Common myeloid progenitor, CD34-positive (primary cell): ENCODE data around the gene SPATA12.

Experiments used
- CTCF ChIA-PET: fragments of 350-600 bp; sonication (Branson Sonifier 250); formaldehyde crosslinking; loops from one replicate; lab custom pipeline; 2021; ENCODE audit warnings: antibody characterized with exemption; lab: Charles Lee
- POLR2A ChIA-PET: fragments of 350-600 bp; sonication (Branson Sonifier 250); formaldehyde crosslinking; loops from one replicate; lab custom pipeline; 2021; ENCODE audit warnings: antibody characterized with exemption; lab: Charles Lee
- DNase-seq, 3 donors: peaks; one replicate each; pipeline versions ENCODE4 v3.0.0 to v3.0.0-alpha.2; 2013
- H3K27ac ChIP-seq, 2 experiments: 1 replicate in 1 of 2; 2 replicates in 1 of 2; pipeline ENCODE4 v1.7.0; 2013; ENCODE audit warnings: inconsistent platforms in 2 of 2, low read length in 2 of 2, mild to moderate bottlenecking in 2 of 2, low read depth in 1 of 2, moderate library complexity in 1 of 2; ENCODE audit not compliant: severe bottlenecking in 2 of 2, insufficient read depth in 1 of 2, poor library complexity in 1 of 2
- H3K27me3 ChIP-seq, 5 experiments: replicated peaks in 2 of 5; 1 replicate in 3 of 5; 2 replicates in 2 of 5; pipeline versions ENCODE4 v1.6.1 to v1.7.0; 2013; ENCODE audit warnings: low read length in 4 of 5, mild to moderate bottlenecking in 2 of 5, moderate library complexity in 2 of 5, inconsistent platforms in 1 of 5; ENCODE audit not compliant: insufficient read depth in 5 of 5, control insufficient read depth in 4 of 5
- H3K36me3 ChIP-seq, 4 experiments: 1 replicate in 2 of 4; 2 replicates in 2 of 4; pipeline versions ENCODE4 v1.6.1 to v1.7.0; 2013; ENCODE audit warnings: low read length in 3 of 4, control low read depth in 1 of 4, mild to moderate bottlenecking in 1 of 4; ENCODE audit not compliant: control insufficient read depth in 4 of 4, insufficient read depth in 4 of 4
- H3K4me1 ChIP-seq, 4 experiments: 1 replicate in 3 of 4; 2 replicates in 1 of 4; pipeline versions ENCODE4 v1.6.1 to v1.7.1; 2013; ENCODE audit warnings: low read length in 3 of 4, mild to moderate bottlenecking in 3 of 4, control low read depth in 1 of 4, inconsistent platforms in 1 of 4, moderate library complexity in 1 of 4; ENCODE audit not compliant: control insufficient read depth in 4 of 4, insufficient read depth in 4 of 4; ENCODE audit errors: control extremely low read depth in 1 of 4
- H3K4me3 ChIP-seq, 7 experiments: 1 replicate in 4 of 7; 2 replicates in 3 of 7; pipeline versions ENCODE4 v1.5.1 to v1.7.0; 2013; ENCODE audit warnings: mild to moderate bottlenecking in 7 of 7, low read length in 6 of 7, moderate library complexity in 6 of 7, inconsistent platforms in 2 of 7, low read depth in 2 of 7, control low read depth in 1 of 7; ENCODE audit not compliant: insufficient read depth in 4 of 7, control insufficient read depth in 1 of 7; ENCODE audit errors: extremely low read depth in 1 of 7
- H3K9me3 ChIP-seq, 5 experiments: 1 replicate in 4 of 5; 2 replicates in 1 of 5; pipeline versions ENCODE4 v1.6.1 to v1.7.1; 2013; ENCODE audit warnings: low read length in 4 of 5, mild to moderate bottlenecking in 2 of 5, inconsistent platforms in 1 of 5, low read depth in 1 of 5, moderate library complexity in 1 of 5; ENCODE audit not compliant: control insufficient read depth in 4 of 5, insufficient read depth in 2 of 5; ENCODE audit errors: control extremely low read depth in 1 of 5
- WGBS: methylation state at CpG from one replicate; pipeline ENCODE4 v1.1.5; 2013; ENCODE audit not compliant: insufficient coverage; 5-methylcytosine and 5-hydroxymethylcytosine counted together

Gene SPATA12

GRCh38 chr3:57062101-57062631, 1.7 kb downstream of the SPATA12 start:
- ChIA-PET POLR2A (no interaction called here), CTCF (interaction anchor here (1.0 to 1.5 kb wide), 5 partner anchors 9 to 63 kb away, joined by 3 to 5 read pairs (median 3); no protein-coding TSS in a partner anchor)
- no peaks in the 10 kb centered on the region for H3K27me3 ChIP-seq
- 1% methylated on average over 8 of the region's 9 CpGs for whole genome bisulfite sequencing
- peak overlapping the region in 1 of 2 experiments; percentile 59 for H3K27ac ChIP-seq
- H3K9me3 ChIP-seq: no peaks in the 10 kb centered on the region
- DNase-seq: peak in 2 of 3 donors; percentile 36 to 54
- H3K4me3 ChIP-seq: peak overlapping the region in 1 of 7 experiments; percentile 48
- no peaks in the 10 kb centered on the region for H3K36me3 ChIP-seq
- H3K4me1 ChIP-seq: peaks cover 0 to 60% (median 46%) of the 10 kb centered on the region in 4 experiments

GRCh38 chr3:57063032-57063431, 2.6 kb downstream of the SPATA12 start:
- peaks cover 0 to 56% (median 43%) of the 10 kb centered on the region in 4 experiments for H3K4me1 ChIP-seq
- no peaks in the 10 kb centered on the region for H3K27me3 ChIP-seq
- H3K4me3 ChIP-seq: peak overlapping the region in 2 of 7 experiments; percentile 14 to 48
- POLR2A ChIA-PET: no interaction called here
- H3K27ac ChIP-seq: peak overlapping the region in 1 of 2 experiments; percentile 59
- H3K36me3 ChIP-seq: no peaks in the 10 kb centered on the region
- H3K9me3 ChIP-seq: no peaks in the 10 kb centered on the region
- WGBS: 45% methylated on average over 5 of the region's 5 CpGs
- CTCF ChIA-PET: interaction anchor here (1.0 to 1.5 kb wide), 5 partner anchors 8 to 64 kb away, joined by 3 to 5 read pairs (median 3); no protein-coding TSS in a partner anchor
- DNase-seq: peak in 2 of 3 donors; percentile 40 to 49

DNA sequence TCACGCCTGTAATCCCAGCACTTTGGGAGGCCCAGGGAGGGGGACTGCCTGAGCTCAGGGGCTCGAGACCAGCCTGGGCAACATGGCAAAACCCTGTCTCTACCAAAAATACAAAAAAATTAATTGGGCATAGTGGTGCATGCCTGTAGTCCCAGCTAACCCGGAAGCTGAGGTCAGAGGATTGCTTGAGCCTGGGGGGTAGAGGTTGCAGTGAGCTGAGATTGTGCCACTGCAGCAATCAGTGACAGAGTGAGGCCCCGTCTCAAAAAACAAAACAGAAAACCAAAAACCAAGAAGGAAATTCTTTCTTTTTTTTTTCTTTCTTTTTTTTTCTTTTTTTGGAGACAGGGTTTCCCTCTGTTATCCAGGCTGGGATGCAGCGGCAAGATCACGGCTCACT, 3.5 kb downstream of the SPATA12 start:
- no peaks in the 10 kb centered on the region for H3K36me3 ChIP-seq
- no peaks in the 10 kb centered on the region for H3K9me3 ChIP-seq
- H3K27me3 ChIP-seq: no peaks in the 10 kb centered on the region
- no peak for DNase-seq
- POLR2A ChIA-PET: no interaction called here
- H3K4me1 ChIP-seq: peaks cover 0 to 63% (median 53%) of the 10 kb centered on the region in 4 experiments
- H3K27ac ChIP-seq: no peak overlapping the region
- 92% methylated on average over 4 of the region's 6 CpGs for WGBS
- H3K4me3 ChIP-seq: no peak overlapping the region
- CTCF ChIA-PET: interaction anchor here (0.5 kb wide), 1 partner anchor 66 kb away, joined by 4 read pairs; no protein-coding TSS in a partner anchor

GRCh38 chr3:57064572-57064971, 4.1 kb downstream of the SPATA12 start:
- ChIA-PET CTCF (interaction anchor here (0.5 to 1.2 kb wide), 2 partner anchors 14 to 67 kb away, joined by 3 to 4 read pairs; no protein-coding TSS in a partner anchor), POLR2A (no interaction called here)
- H3K4me3 ChIP-seq: peak overlapping the region in 1 of 7 experiments; percentile 4
- H3K36me3 ChIP-seq: no peaks in the 10 kb centered on the region
- H3K27me3 ChIP-seq: no peaks in the 10 kb centered on the region
- H3K27ac ChIP-seq: no peak overlapping the region
- peaks cover 0 to 62% (median 48%) of the 10 kb centered on the region in 4 experiments for H3K4me1 ChIP-seq
- no CpG with 5 or more reads among the region's 2 CpGs for WGBS
- H3K9me3 ChIP-seq: no peaks in the 10 kb centered on the region
- DNase-seq: no peak

DNA sequence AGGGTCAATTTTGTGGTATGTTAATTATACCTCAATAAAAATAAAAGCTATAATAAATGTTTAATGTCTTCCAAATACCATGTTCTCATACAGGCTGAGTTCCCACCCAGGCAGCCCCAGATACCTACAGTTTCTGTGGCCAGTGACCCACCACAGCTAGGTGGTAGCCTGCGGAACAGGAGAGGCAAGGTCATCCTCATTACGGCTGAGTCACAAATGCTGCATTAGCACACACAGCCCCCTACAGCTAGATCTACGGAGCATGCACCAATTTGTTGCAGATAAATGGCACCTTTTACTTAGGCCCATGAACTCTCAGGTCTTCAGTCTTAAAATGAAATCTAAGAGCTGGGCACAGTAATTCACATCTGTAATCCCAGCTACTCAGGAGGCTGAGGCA, 5.1 kb downstream of the SPATA12 start:
- Histone ChIP-seq H3K36me3 (no peaks in the 10 kb centered on the region), H3K4me1 (peaks cover 0 to 55% (median 42%) of the 10 kb centered on the region in 4 experiments), H3K27me3 (no peaks in the 10 kb centered on the region), H3K27ac (no peak overlapping the region), H3K4me3 (no peak overlapping the region), H3K9me3 (no peaks in the 10 kb centered on the region)
- WGBS: 100% methylated on average over 2 of the region's 3 CpGs
- DNase-seq: no peak
- CTCF ChIA-PET: interaction anchor here (0.9 to 1.2 kb wide), 3 partner anchors 9 to 18 kb away, joined by 3 to 4 read pairs (median 4); no protein-coding TSS in a partner anchor
- POLR2A ChIA-PET: no interaction called here

- Histone ChIP-seq H3K9me3 (no peaks in the 10 kb centered on the region), H3K27me3 (no peaks in the 10 kb centered on the region), H3K36me3 (no peaks in the 10 kb centered on the region), H3K4me1 (peaks cover 0 to 51% (median 39%) of the 10 kb centered on the region in 4 experiments), H3K4me3 (no peak overlapping the region), H3K27ac (no peak overlapping the region)
- no peak for DNase-seq
- 90% methylated on average over 1 of the region's 6 CpGs for WGBS
- CTCF ChIA-PET: interaction anchor here (1.0 kb wide), 1 partner anchor 19 kb away, joined by 4 read pairs; no protein-coding TSS in a partner anchor
- POLR2A ChIA-PET: no interaction called here
These were observed 6.0 kb downstream of the SPATA12 start for GRCh38 chr3:57066471-57066870.
